HCT116 (cell line): Measurements from ENCODE around the gene SLC25A17. TPM values are rescaled to one million over a fixed set of nuclear protein-coding genes. Genes with fewer than 3 reads are reported as not detected.

Experiments used
- ATAC-seq: fragments of 200-7000 bp; cut with Tn5 transposase; 2 replicates; pipeline ENCODE4 v1.9.1; 2020; ENCODE audit warnings: mild to moderate bottlenecking, moderate library complexity
- BruUV-seq: library from RNA; stranded (reverse); fragments of 400-500 nt; replicated peaks from 2 replicates; lab custom pipeline; 2021; lab: Mats Ljungman, UMichigan
- CTCF ChIA-PET: fragments of 300-600 bp; sonication (Branson Sonifier 250); formaldehyde crosslinking; loops from one replicate; lab custom pipeline; 2021; ENCODE audit warnings: antibody characterized with exemption; lab: Charles Lee
- POLR2A ChIA-PET: fragments of 300-600, 350-600 bp; sonication (Branson Sonifier 250); formaldehyde crosslinking; loops from one replicate; lab custom pipeline; 2021; ENCODE audit warnings: antibody characterized with exemption; lab: Charles Lee
- RAD21 ChIA-PET, 2 experiments: fragments of 300-600 bp; sonication (Branson Sonifier 250); formaldehyde crosslinking; loops; one replicate each; lab custom pipeline; 2023; ENCODE audit warnings: low total read pairs in 2 of 2; ENCODE audit not compliant: uncharacterized antibody in 2 of 2, unreplicated experiment in 2 of 2, low non-redundant PET in 1 of 2; lab: Charles Lee
- DNase-seq: peaks from one replicate; pipeline ENCODE4 v3.0.0-alpha.2; 2010; ENCODE audit warnings: low read depth, low spot score
- H2AFZ ChIP-seq: fragments of 200-600 bp; shearing (Covaris generic), sonication (generic); 2 replicates; pipeline ENCODE4 v1.6.1; 2017; ENCODE audit warnings: low read depth, mixed run types, mixed read lengths, antibody characterized with exemption, low read length; ENCODE audit not compliant: poor library complexity, severe bottlenecking
- H3K27ac ChIP-seq: 2 replicates; pipeline ENCODE4 v1.5.1; 2012; ENCODE audit warnings: low read depth, low read length
- H3K27me3 ChIP-seq: fragments of 200-600 bp; sonication (generic); 2 replicates; pipeline ENCODE4 v1.6.1; 2016; ENCODE audit warnings: mixed run types, low read length, mixed read lengths; ENCODE audit not compliant: insufficient read depth
- H3K36me3 ChIP-seq, 2 experiments: fragments of 200-500 bp in 1 of 2; fragments of 200-600 bp in 1 of 2; sonication (Bioruptor generic) in 1 of 2; sonication (generic) in 1 of 2; 2 replicates each; pipeline versions ENCODE4 v1.5.1 to v1.6.1; 2014 to 2016; ENCODE audit warnings: low read length in 2 of 2, inconsistent platforms in 1 of 2, mixed read lengths in 1 of 2, mixed run types in 1 of 2; ENCODE audit not compliant: insufficient read depth in 2 of 2, control insufficient read depth in 1 of 2
- H3K4me1 ChIP-seq, 2 experiments: fragments of 200-600 bp in 1 of 2; sonication (generic) in 1 of 2; 2 replicates each; pipeline versions ENCODE4 v1.5.1 to v1.6.1; 2012 to 2017; ENCODE audit warnings: low read length in 2 of 2, inconsistent platforms in 1 of 2, mild to moderate bottlenecking in 1 of 2, mixed read lengths in 1 of 2, mixed run types in 1 of 2, moderate library complexity in 1 of 2; ENCODE audit not compliant: insufficient read depth in 2 of 2, control insufficient read depth in 1 of 2
- H3K4me2 ChIP-seq: fragments of 200-600 bp; sonication (generic); 2 replicates; pipeline ENCODE4 v1.6.1; 2017; ENCODE audit warnings: mixed run types, low read length, mixed read lengths
- H3K4me3 ChIP-seq, 2 experiments: fragments of 200-600 bp in 1 of 2; sonication (generic) in 1 of 2; replicated peaks in 1 of 2; 2 replicates each; pipeline ENCODE4 v1.5.1; 2011 to 2016; ENCODE audit warnings: low read length in 2 of 2, control low read depth in 1 of 2, low read depth in 1 of 2, mild to moderate bottlenecking in 1 of 2, mixed read lengths in 1 of 2, mixed run types in 1 of 2
- H3K79me2 ChIP-seq: fragments of 200-600 bp; sonication (generic); 2 replicates; pipeline ENCODE4 v1.6.1; 2017; ENCODE audit warnings: mild to moderate bottlenecking, mixed run types, low read length, moderate library complexity, mixed read lengths; ENCODE audit not compliant: insufficient read depth
- H3K9ac ChIP-seq: fragments of 200-600 bp; sonication (generic); 2 replicates; pipeline ENCODE4 v1.6.1; 2016; ENCODE audit warnings: low read length, mixed read lengths
- H3K9me2 ChIP-seq: fragments of 200-600 bp; sonication (generic), shearing (Covaris generic); 2 replicates; pipeline ENCODE4 v1.6.1; 2017; ENCODE audit warnings: mixed run types, mild to moderate bottlenecking, moderate library complexity; ENCODE audit not compliant: insufficient read depth
- H3K9me3 ChIP-seq, 2 experiments: fragments of 200-500 bp in 1 of 2; fragments of 200-600 bp in 1 of 2; sonication (Bioruptor generic) in 1 of 2; sonication (generic) in 1 of 2; 2 replicates each; pipeline ENCODE4 v1.6.1; 2014 to 2017; ENCODE audit warnings: low read length in 2 of 2, mixed read lengths in 2 of 2, inconsistent platforms in 1 of 2, low read depth in 1 of 2, mild to moderate bottlenecking in 1 of 2, mixed run types in 1 of 2, moderate library complexity in 1 of 2; ENCODE audit not compliant: control insufficient read depth in 1 of 2, insufficient read depth in 1 of 2
- H4K20me1 ChIP-seq: fragments of 200-600 bp; sonication (generic), shearing (Covaris generic); 2 replicates; pipeline ENCODE4 v1.6.1; 2017; ENCODE audit warnings: mixed run types, mild to moderate bottlenecking, moderate library complexity; ENCODE audit not compliant: insufficient read depth
- ATF3 ChIP-seq: IDR thresholded peaks from 2 replicates; pipeline ENCODE4 v1.6.1; 2012
- CTCF ChIP-seq, 3 experiments: fragments of 200-600 bp in 1 of 3; sonication (generic) in 1 of 3; IDR thresholded peaks in 2 of 3; conservative IDR thresholded peaks in 1 of 3; 2 replicates each; pipeline ENCODE4 v1.5.1; 2012 to 2017; ENCODE audit warnings: low read depth in 2 of 3, low read length in 2 of 3, antibody characterized with exemption in 1 of 3, borderline replicate concordance in 1 of 3, control low read depth in 1 of 3, mild to moderate bottlenecking in 1 of 3, mixed read lengths in 1 of 3, mixed run types in 1 of 3, moderate library complexity in 1 of 3; ENCODE audit not compliant: insufficient read depth in 1 of 3
- EZH2phosphoT487 ChIP-seq: fragments of 200-600 bp; IDR thresholded peaks from 2 replicates; pipeline ENCODE4 v1.6.1; 2018; ENCODE audit warnings: antibody characterized with exemption, borderline replicate concordance
- MAX ChIP-seq: IDR thresholded peaks from 2 replicates; pipeline ENCODE4 v1.6.1; 2012
- RAD21 ChIP-seq: IDR thresholded peaks from 2 replicates; pipeline ENCODE4 v1.6.1; 2012; ENCODE audit warnings: low read depth, mild to moderate bottlenecking
- SRF ChIP-seq: IDR thresholded peaks from 2 replicates; pipeline ENCODE4 v1.6.1; 2012; ENCODE audit warnings: low read depth
- ZFX ChIP-seq: fragments of 450-650 bp; IDR thresholded peaks from 2 replicates; pipeline ENCODE4 v1.6.1; 2017
- intact Hi-C: fragments of 100-400 bp; cut with micrococcal nuclease; formaldehyde crosslinking; loops from 2 replicates; pipeline ENCODE4 v1.10.0; 2022
- total RNA-seq: library from RNA; stranded (reverse); gene quantifications from one replicate; pipeline ENCODE4 v1.2.1, GENCODE V29; 2021; ENCODE audit not compliant: unreplicated experiment

The SLC25A17 gene
- total RNA-seq, 1 experiment from 2014 or later: 16.6 TPM

- TSS peak; percentile 62 for BruUV-seq
- Histone ChIP-seq H3K9me3 (no peaks in the 10 kb centered on the region), H3K9me2 (no peaks in the 10 kb centered on the region), H3K36me3 (peaks cover 0 to 5% of the 10 kb centered on the region in 2 experiments; a peak in 3 of 4 replicates), H3K27me3 (no peaks in the 10 kb centered on the region), H4K20me1 (no peaks in the 10 kb centered on the region), H3K9ac (peak overlapping the region; percentile 89), H3K27ac (peak overlapping the region; percentile 55; the same call in 1 of the 2 replicates), H3K4me1 (peaks cover 8 to 25% of the 10 kb centered on the region in 2 experiments; a peak in 3 of 4 replicates), H3K4me2 (peak overlapping the region; percentile 92), H2AFZ (peak overlapping the region; percentile 88), H3K4me3 (peak overlapping the region; percentile 87 to 92), H3K79me2 (peaks cover 40% of the 10 kb centered on the region)
- ATAC-seq (no peak), DNase-seq (no peak)
- CTCF ChIA-PET: interaction anchor here (0.9 to 1.0 kb wide), 2 partner anchors 11 to 136 kb away, joined by 3 read pairs; no protein-coding TSS in a partner anchor
- RAD21 ChIA-PET: no interaction called here
- POLR2A ChIA-PET: no interaction called here
- no peak for TF ChIP-seq ATF3
- TF ChIP-seq EZH2phosphoT487: no peak
- no peak for TF ChIP-seq SRF
- TF ChIP-seq MAX: no peak
- no peak for TF ChIP-seq ZFX
- TF ChIP-seq CTCF (IDR thresholded peaks at IDR 0.05 in 2 of 3, conservative IDR thresholded peaks at IDR 0.05 in 1 of 3; ENCODE audit: borderline replicate concordance in 1 of 3, insufficient read depth in 1 of 3, low read depth in 2 of 3, low read length in 2 of 3): no peak
- no peak for TF ChIP-seq RAD21
- intact Hi-C loops: no loop called here
Measured at GRCh38 chr22:40819599-40820140, 524 bp upstream of the SLC25A17 start.
